Neural progenitor cell (in vitro differentiated cells): Measurements from ENCODE around the gene RTEL1. TPM values are rescaled to one million over a fixed set of nuclear protein-coding genes. Genes with fewer than 3 reads are reported as not detected.
A peak's percentile ranks its signal among the peaks of the same experiment; 100 is the strongest.

Experiments
- DNase-seq: peaks from one replicate; pipeline ENCODE4 v3.0.0-alpha.2; 2016; ENCODE audit warnings: low spot score
- H2AFZ ChIP-seq: fragments of 200-600 bp; sonication (generic); replicated peaks from 2 replicates; pipeline ENCODE4 v1.6.1; 2016; ENCODE audit warnings: antibody characterized with exemption
- H3F3A ChIP-seq: fragments of 200-600 bp; sonication (generic); 2 replicates; pipeline ENCODE4 v1.6.1; 2016; ENCODE audit warnings: antibody characterized with exemption, low read depth
- H3K27ac ChIP-seq: fragments of 200-600 bp; sonication (generic); 2 replicates; pipeline ENCODE4 v1.5.1; 2016; ENCODE audit warnings: mild to moderate bottlenecking
- H3K27me3 ChIP-seq: fragments of 200-600 bp; sonication (generic); 2 replicates; pipeline ENCODE4 v1.6.1; 2016; ENCODE audit warnings: mild to moderate bottlenecking, moderate library complexity
- H3K36me3 ChIP-seq: fragments of 200-600 bp; sonication (generic); 2 replicates; pipeline ENCODE4 v1.5.1; 2016
- H3K4me1 ChIP-seq: fragments of 200-600 bp; sonication (generic); 2 replicates; pipeline ENCODE4 v1.6.1; 2016; ENCODE audit warnings: mixed run types
- H3K4me2 ChIP-seq: fragments of 200-600 bp; sonication (generic); 2 replicates; pipeline ENCODE4 v1.6.1; 2016
- H3K4me3 ChIP-seq: fragments of 200-600 bp; sonication (generic); 2 replicates; pipeline ENCODE4 v1.5.1; 2016
- H3K79me2 ChIP-seq: fragments of 200-600 bp; sonication (generic); 2 replicates; pipeline ENCODE4 v1.6.1; 2016; ENCODE audit warnings: low read depth
- H3K9ac ChIP-seq: fragments of 200-600 bp; sonication (generic); 2 replicates; pipeline ENCODE4 v1.6.1; 2016
- H3K9me3 ChIP-seq: fragments of 200-600 bp; sonication (generic); 2 replicates; pipeline ENCODE4 v1.5.1; 2016; ENCODE audit warnings: low read depth
- H4K20me1 ChIP-seq: fragments of 200-600 bp; sonication (generic); 2 replicates; pipeline ENCODE4 v1.6.1; 2016; ENCODE audit warnings: low read depth
- H3K27ac Mint-ChIP-seq: 3 replicates; pipeline ENCODE4 v1.8.0; 2021; ENCODE audit warnings: mixed read lengths
- H3K27me3 Mint-ChIP-seq: 2 replicates; pipeline ENCODE4 v1.8.0; 2022; ENCODE audit warnings: low read depth, mild to moderate bottlenecking, inconsistent platforms, moderate library complexity, mixed read lengths; ENCODE audit not compliant: insufficient read depth
- H3K36me3 Mint-ChIP-seq: 3 replicates; pipeline ENCODE4 v1.8.0; 2021; ENCODE audit warnings: mixed read lengths
- H3K4me1 Mint-ChIP-seq: 3 replicates; pipeline ENCODE4 v1.8.0; 2021; ENCODE audit warnings: mixed read lengths
- H3K4me3 Mint-ChIP-seq: 3 replicates; pipeline ENCODE4 v1.8.0; 2021; ENCODE audit warnings: mild to moderate bottlenecking, moderate library complexity, mixed read lengths
- H3K9me3 Mint-ChIP-seq: 3 replicates; pipeline ENCODE4 v1.8.0; 2020; ENCODE audit warnings: mixed read lengths
- EZH2 ChIP-seq: fragments of 200-600 bp; sonication (generic); IDR thresholded peaks from 2 replicates; pipeline ENCODE4 v1.6.1; 2017; ENCODE audit warnings: antibody characterized with exemption, mild to moderate bottlenecking, moderate library complexity
- EZH2phosphoT487 ChIP-seq: fragments of 200-600 bp; sonication (generic); IDR thresholded peaks from 2 replicates; pipeline ENCODE4 v1.6.1; 2017; ENCODE audit warnings: antibody characterized with exemption
- total RNA-seq: library from RNA; depleted of rRNA; stranded (reverse); fragments of >200 nt; gene quantifications from 2 replicates; pipeline ENCODE4 v1.2.3, GENCODE V29; 2015; ENCODE audit warnings: low replicate concordance
- TF ChIP-seq, protein P1 (sequence below): fragments of 200-600 bp; sonication (generic); IDR thresholded peaks from 2 replicates; pipeline ENCODE4 v1.5.1; 2017; ENCODE audit warnings: antibody characterized with exemption, mild to moderate bottlenecking

RTEL1 gene
- total RNA-seq, 1 donor from 2014 or later = 6.0 TPM

DNA sequence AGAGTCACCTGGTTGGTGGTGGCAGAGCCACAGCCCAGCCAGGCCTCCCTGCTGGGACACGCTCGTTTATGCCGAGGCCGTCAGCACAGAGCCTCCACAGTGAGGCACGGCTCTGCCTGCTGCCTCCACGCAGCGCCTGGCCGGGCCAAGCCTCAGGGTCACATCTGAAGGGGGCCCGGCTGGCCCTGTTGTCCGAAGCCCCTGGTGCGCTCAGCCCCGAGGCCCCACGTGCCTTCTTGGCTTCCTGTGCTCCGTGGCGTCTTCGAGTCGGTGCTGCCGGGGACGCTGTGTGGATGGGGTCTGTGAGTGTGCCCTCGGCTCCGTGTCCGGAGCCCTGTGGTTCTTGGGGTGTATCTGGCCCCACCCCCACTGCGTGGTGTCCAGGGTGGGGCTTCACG is 28.0 kb downstream of the RTEL1 start:
- H3K36me3 ChIP-seq = no peaks in the 10 kb centered on the region
- peaks cover 2% of the 10 kb centered on the region for H3K27me3 Mint-ChIP-seq
- no peak overlapping the region for H3K4me3 Mint-ChIP-seq
- no peak overlapping the region for H3K27ac Mint-ChIP-seq
- no peaks in the 10 kb centered on the region for H3K4me1 ChIP-seq
- TF ChIP-seq EZH2 = no peak
- TF ChIP-seq, protein P1, sequence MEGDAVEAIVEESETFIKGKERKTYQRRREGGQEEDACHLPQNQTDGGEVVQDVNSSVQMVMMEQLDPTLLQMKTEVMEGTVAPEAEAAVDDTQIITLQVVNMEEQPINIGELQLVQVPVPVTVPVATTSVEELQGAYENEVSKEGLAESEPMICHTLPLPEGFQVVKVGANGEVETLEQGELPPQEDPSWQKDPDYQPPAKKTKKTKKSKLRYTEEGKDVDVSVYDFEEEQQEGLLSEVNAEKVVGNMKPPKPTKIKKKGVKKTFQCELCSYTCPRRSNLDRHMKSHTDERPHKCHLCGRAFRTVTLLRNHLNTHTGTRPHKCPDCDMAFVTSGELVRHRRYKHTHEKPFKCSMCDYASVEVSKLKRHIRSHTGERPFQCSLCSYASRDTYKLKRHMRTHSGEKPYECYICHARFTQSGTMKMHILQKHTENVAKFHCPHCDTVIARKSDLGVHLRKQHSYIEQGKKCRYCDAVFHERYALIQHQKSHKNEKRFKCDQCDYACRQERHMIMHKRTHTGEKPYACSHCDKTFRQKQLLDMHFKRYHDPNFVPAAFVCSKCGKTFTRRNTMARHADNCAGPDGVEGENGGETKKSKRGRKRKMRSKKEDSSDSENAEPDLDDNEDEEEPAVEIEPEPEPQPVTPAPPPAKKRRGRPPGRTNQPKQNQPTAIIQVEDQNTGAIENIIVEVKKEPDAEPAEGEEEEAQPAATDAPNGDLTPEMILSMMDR = no peak
- H2AFZ ChIP-seq = no peak overlapping the region
- no peaks in the 10 kb centered on the region for H4K20me1 ChIP-seq
- no peak overlapping the region for H3K9ac ChIP-seq
- no peaks in the 10 kb centered on the region for H3F3A ChIP-seq
- no peaks in the 10 kb centered on the region for H3K27me3 ChIP-seq
- H3K4me3 ChIP-seq = no peak overlapping the region
- no peaks in the 10 kb centered on the region for H3K36me3 Mint-ChIP-seq
- no peaks in the 10 kb centered on the region for H3K9me3 Mint-ChIP-seq
- H3K9me3 ChIP-seq = no peaks in the 10 kb centered on the region
- H3K27ac ChIP-seq = peak overlapping the region; percentile 58
- no peak overlapping the region for H3K4me2 ChIP-seq
- no peak for DNase-seq
- no peaks in the 10 kb centered on the region for H3K79me2 ChIP-seq
- H3K4me1 Mint-ChIP-seq = peaks cover 3% of the 10 kb centered on the region

- Histone ChIP-seq H3K36me3 (no peaks in the 10 kb centered on the region), H2AFZ (no peak overlapping the region)
These were observed 28.6 kb downstream of the RTEL1 start for GRCh38 chr20:63686492-63687321.

GRCh38 chr20:63687419-63688178 is 29.5 kb downstream of the RTEL1 start:
- Histone ChIP-seq H3K4me1 (no peaks in the 10 kb centered on the region), H3K4me3 (no peak overlapping the region), H2AFZ (no peak overlapping the region), H3K27ac (no peak overlapping the region), H3K27me3 (no peaks in the 10 kb centered on the region), H3K36me3 (no peaks in the 10 kb centered on the region), H3F3A (no peaks in the 10 kb centered on the region), H3K9ac (no peak overlapping the region), H4K20me1 (no peaks in the 10 kb centered on the region), H3K9me3 (no peaks in the 10 kb centered on the region), H3K79me2 (no peaks in the 10 kb centered on the region), H3K4me2 (no peak overlapping the region)
- no peak for DNase-seq
- Mint-ChIP-seq H3K27me3 (peaks cover 6% of the 10 kb centered on the region), H3K27ac (no peak overlapping the region), H3K4me3 (no peak overlapping the region), H3K9me3 (no peaks in the 10 kb centered on the region), H3K36me3 (peaks cover 2% of the 10 kb centered on the region), H3K4me1 (peaks cover 3% of the 10 kb centered on the region)
- TF ChIP-seq, protein P1 = no peak
- TF ChIP-seq EZH2 = no peak
- no peak for TF ChIP-seq EZH2phosphoT487

More at GRCh38 chr20:63686492-63687321, 28.6 kb downstream of the RTEL1 start:
- H3K4me1 Mint-ChIP-seq = peaks cover 3% of the 10 kb centered on the region
- no peaks in the 10 kb centered on the region for H3F3A ChIP-seq
- H3K4me3 Mint-ChIP-seq = no peak overlapping the region
- peak overlapping the region; percentile 58 for H3K27ac ChIP-seq
- H3K27me3 ChIP-seq = no peaks in the 10 kb centered on the region
- H3K9ac ChIP-seq = no peak overlapping the region
- peaks cover 2% of the 10 kb centered on the region for H3K36me3 Mint-ChIP-seq
- DNase-seq = peak; percentile 31
- H3K27ac Mint-ChIP-seq = peak overlapping the region; percentile 72
- H4K20me1 ChIP-seq = no peaks in the 10 kb centered on the region
- no peaks in the 10 kb centered on the region for H3K9me3 ChIP-seq
- no peak overlapping the region for H3K4me2 ChIP-seq
- no peaks in the 10 kb centered on the region for H3K79me2 ChIP-seq
- TF ChIP-seq EZH2phosphoT487 (no peak), EZH2 (no peak)
- TF ChIP-seq, protein P1 = no peak
- no peaks in the 10 kb centered on the region for H3K4me1 ChIP-seq
- H3K4me3 ChIP-seq = no peak overlapping the region
- peaks cover 4% of the 10 kb centered on the region for H3K27me3 Mint-ChIP-seq
- no peaks in the 10 kb centered on the region for H3K9me3 Mint-ChIP-seq
